ENCODE data around the gene PICALM.

PICALM gene

GRCh38 chr11:86046116-86046515 is 22.8 kb downstream of the PICALM start:
- no peak for DNase-seq

GRCh38 chr11:86043765-86044503 is 24.9 kb downstream of the PICALM start:
- no peak for DNase-seq

GRCh38 chr11:86041975-86042378 is 26.9 kb downstream of the PICALM start:
- no peak for DNase-seq

GRCh38 chr11:86040919-86041850 is 27.7 kb downstream of the PICALM start:
- DNase-seq, result no peak

GRCh38 chr11:86039094-86039493 is 29.8 kb downstream of the PICALM start:
- DNase-seq, result no peak

- DNase-seq, result no peak
Observed at GRCh38 chr11:86037743-86038142, 31.1 kb downstream of the PICALM start.

- no peak for DNase-seq
Observed at GRCh38 chr11:86035920-86036319, 33.0 kb downstream of the PICALM start.

GRCh38 chr11:86035164-86035563 is 33.7 kb downstream of the PICALM start:
- no peak for DNase-seq

- DNase-seq, result no peak
Observed at GRCh38 chr11:86034710-86035109, 34.2 kb downstream of the PICALM start.

GRCh38 chr11:86021377-86021776 is 47.5 kb downstream of the PICALM start:
- no peak for DNase-seq

- DNase-seq, result no peak
Observed at GRCh38 chr11:86018249-86018648, 50.6 kb downstream of the PICALM start.

GRCh38 chr11:86016451-86016850 is 52.4 kb downstream of the PICALM start:
- DNase-seq, result no peak

GRCh38 chr11:86015699-86016098 is 53.2 kb downstream of the PICALM start:
- no peak for DNase-seq

- DNase-seq, result no peak
Observed at GRCh38 chr11:86014221-86014620, 54.7 kb downstream of the PICALM start.

- DNase-seq, result no peak
Observed at GRCh38 chr11:86013713-86014112, 55.2 kb downstream of the PICALM start.

- no peak for DNase-seq
Observed at GRCh38 chr11:86011175-86011574, 57.7 kb downstream of the PICALM start.

GRCh38 chr11:86003654-86004053 is 65.2 kb downstream of the PICALM start:
- DNase-seq, result no peak

GRCh38 chr11:86002431-86002830 is 66.5 kb downstream of the PICALM start:
- no peak for DNase-seq

- DNase-seq, result no peak
Observed at GRCh38 chr11:85991508-85991907, 77.4 kb downstream of the PICALM start.

GRCh38 chr11:85989746-85990145 is 79.1 kb downstream of the PICALM start:
- no peak for DNase-seq

- no peak for DNase-seq
Observed at GRCh38 chr11:85988780-85989179, 80.1 kb downstream of the PICALM start.

- DNase-seq, result no peak
Observed at GRCh38 chr11:85977751-85978160, 91.1 kb downstream of the PICALM start.

GRCh38 chr11:85976525-85976924 is 92.4 kb downstream of the PICALM start:
- DNase-seq, result no peak

GRCh38 chr11:85974122-85974521 is 94.8 kb downstream of the PICALM start:
- no peak for DNase-seq

All from activated gamma-delta T cell (primary cell).